Stimulated activated CD4-positive, alpha-beta T cell treated with anti-CD3 and anti-CD28 coated beads, Interleukin-2, amount 100 ng/mL, for 24 hours (primary cell): ENCODE measurements around the gene TP53TG5.

Experiments used
- DNase-seq, 2 donors: peaks; one replicate each; pipeline ENCODE4 v3.0.0-alpha.2; 2020

Gene TP53TG5

GRCh38 chr20:45378191-45378590, at the start of gene TP53TG5:
Gene TP53TG5 (minus strand): TSS chr20:45378325. CDS start chr20:45378236, 89 bp downstream.
- DNase-seq: no peak

- no peak for DNase-seq
These were observed 49.4 kb upstream of the TP53TG5 start for GRCh38 chr20:45427236-45428149.

- no peak for DNase-seq
These were observed 48.3 kb upstream of the TP53TG5 start for GRCh38 chr20:45426320-45427016.

- no peak for DNase-seq
These were observed 47.4 kb upstream of the TP53TG5 start for GRCh38 chr20:45425561-45425960.

- no peak for DNase-seq
These were observed 45.6 kb upstream of the TP53TG5 start for GRCh38 chr20:45423700-45424099.

- DNase-seq: no peak
These were observed 42.0 kb upstream of the TP53TG5 start for GRCh38 chr20:45420125-45420524.

DNA sequence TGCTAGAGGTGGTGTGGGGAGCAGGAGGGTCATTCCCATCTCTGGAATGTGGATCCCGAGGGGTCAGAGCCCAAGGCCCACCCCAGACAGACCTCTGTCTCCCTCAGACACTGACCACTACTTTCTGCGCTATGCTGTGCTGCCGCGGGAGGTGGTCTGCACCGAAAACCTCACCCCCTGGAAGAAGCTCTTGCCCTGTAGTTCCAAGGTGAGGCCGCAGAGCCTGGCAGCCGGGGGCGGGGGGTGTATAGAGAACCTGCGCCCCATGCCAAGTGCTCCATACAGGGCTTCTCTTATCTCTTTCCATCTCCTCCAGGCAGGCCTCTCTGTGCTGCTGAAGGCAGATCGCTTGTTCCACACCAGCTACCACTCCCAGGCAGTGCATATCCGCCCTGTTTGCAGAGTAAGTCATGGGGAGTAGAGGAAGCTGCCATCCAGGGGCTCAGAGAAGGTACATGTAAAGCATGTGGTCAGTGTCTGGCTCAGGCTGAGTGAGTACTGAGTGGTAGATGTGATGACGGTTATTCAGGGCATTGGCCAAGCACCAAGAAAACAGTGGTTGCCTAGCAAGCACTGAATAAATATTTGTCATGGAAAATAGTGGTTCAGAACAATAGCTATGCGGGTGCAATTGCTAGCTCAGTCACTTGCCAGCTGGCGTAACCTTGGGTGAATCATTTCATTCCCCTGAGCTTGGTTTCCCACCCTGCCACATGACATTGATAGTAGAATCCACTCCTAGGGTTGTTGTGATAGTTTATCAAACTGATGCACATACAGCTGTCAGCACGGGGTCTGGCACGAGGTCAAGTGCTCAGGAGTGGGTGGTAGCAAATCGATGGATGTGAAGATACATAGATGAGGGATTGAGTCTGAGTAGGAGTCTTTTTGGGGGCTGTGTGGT, 41.3 kb upstream of the TP53TG5 start:
- peak in 1 of 2 donors; percentile 32 for DNase-seq

DNA sequence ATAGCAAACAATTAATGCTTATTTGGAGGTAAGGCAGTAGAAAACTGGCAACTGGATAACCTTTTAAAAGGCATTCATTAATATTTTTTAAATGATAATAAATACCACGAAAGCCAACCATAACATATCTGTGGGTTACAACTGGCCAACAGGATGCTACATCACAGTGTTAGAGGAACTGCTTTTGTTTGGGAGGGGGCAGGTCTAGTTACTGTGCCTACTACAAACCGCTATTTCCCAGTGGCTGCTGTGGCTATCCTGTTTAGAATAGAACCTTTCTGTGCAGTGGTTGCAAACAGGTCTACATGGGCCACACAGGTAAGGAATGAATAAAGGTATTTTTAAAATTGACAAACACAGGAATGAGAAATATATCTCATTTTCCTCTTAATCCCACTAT, 38.8 kb upstream of the TP53TG5 start:
- DNase-seq: no peak

GRCh38 chr20:45415822-45416637, 37.9 kb upstream of the TP53TG5 start, which contains the start of gene PIGT:
Gene PIGT (plus strand): TSS chr20:45416141. CDS start chr20:45416157, 16 bp downstream.
- DNase-seq: peak; percentile 88 to 90

GRCh38 chr20:45413479-45413878, 35.4 kb upstream of the TP53TG5 start:
- no peak for DNase-seq

- no peak for DNase-seq
These were observed 34.5 kb upstream of the TP53TG5 start for GRCh38 chr20:45412653-45413052.

DNA sequence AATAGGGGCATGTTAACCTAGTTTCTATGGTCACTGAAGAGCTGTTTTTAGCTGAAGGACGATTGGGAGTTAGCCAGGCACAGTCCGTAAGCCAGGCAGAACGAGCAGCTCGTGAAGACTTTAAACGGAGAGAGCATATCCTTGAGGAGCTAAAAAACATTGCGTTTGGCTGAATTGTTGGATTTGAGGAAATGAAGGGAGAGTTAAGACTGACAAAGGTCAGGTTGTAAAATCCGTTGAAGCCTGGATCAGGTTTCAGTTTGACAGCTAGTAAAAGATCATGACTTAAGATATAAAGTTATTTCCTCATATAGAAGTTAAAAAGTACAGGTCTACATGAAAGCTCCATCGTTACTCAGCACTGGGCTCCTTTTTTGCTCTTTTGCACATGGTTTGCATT, 32.8 kb upstream of the TP53TG5 start:
- no peak for DNase-seq

GRCh38 chr20:45409521-45410272, 31.6 kb upstream of the TP53TG5 start:
- DNase-seq: no peak

DNA sequence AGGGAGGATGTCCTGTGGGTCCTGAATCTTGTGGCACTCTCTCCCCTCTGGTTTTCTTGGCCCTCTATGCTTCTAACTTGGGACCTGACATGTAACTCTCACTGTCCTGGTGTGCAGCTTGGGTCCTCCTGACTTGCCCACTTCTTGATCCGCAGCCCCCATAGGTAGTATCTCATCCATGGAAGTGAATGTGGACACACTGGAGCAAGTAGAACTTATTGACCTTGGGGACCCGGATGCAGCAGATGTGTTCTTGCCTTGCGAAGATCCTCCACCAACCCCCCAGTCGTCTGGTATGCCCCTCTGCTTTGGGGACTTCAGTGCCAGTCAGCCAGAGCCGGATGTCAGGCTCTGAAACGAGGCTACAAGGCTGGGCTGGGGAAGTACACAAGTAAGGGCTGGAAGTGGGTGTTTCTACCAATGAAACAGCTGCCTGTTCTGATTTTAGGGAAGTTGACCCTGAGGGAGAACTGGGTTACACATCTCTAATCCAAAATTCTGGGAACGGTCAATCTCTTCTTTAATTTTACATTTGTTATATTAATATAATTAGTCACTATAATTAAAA, 30.6 kb upstream of the TP53TG5 start:
- no peak for DNase-seq

GRCh38 chr20:45407783-45408645, 29.9 kb upstream of the TP53TG5 start, which contains the start of gene DBNDD2:
Gene DBNDD2 (plus strand): TSS chr20:45408289. CDS start chr20:45408468, 179 bp downstream.
- DNase-seq: no peak

GRCh38 chr20:45407067-45407745, 29.1 kb upstream of the TP53TG5 start:
- DNase-seq: peak in 1 of 2 donors; percentile 14

DNA sequence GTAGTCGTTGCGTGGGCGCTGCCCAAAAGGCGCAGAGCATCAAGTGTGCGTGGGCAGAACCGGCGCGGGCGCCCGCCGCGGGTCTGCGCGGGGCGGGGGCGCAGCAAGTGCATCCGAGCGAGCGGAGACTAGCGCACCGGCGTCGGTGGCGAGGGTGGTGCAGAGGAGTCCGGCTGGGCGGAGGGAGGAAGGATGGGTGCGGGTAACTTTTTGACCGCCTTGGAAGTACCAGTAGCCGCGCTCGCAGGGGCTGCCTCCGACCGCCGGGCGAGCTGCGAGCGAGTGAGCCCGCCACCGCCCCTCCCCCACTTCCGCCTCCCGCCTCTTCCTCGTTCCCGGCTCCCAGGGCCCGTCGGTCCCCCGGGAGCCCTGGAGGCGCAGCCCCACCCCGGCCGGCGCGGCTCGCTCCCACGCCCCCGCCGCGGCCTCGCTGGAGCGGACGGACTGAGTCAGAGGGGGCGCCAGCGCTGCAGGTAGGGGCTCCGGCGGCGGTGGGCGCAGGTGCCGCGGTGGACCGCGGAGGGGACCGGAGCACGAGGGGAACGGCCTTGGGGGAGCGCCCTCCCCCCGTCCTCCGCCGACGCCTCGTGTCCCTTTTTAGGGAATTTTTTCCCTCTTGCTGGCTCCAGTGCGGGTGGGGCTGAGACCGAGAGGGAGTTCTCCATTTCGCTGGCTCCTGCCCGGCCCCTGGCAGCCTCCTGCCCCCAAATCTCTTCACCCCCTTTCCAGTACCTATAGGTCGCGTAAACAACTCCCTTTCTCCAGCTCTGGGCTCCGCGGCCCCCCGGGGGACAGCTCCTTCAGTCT, 28.3 kb upstream of the TP53TG5 start:
- peak; percentile 53 to 71 for DNase-seq
